Lower lobe of right lung (tissue), 2 donors: ENCODE data around the gene SNED1. TPM values are rescaled to one million over a fixed set of nuclear protein-coding genes. Genes with fewer than 3 reads are reported as not detected.

ENCODE experiments used
- ATAC-seq, 2 donors: fragments of 200-7000 bp; cut with Tn5 transposase; one replicate each; pipeline ENCODE4 v1.9.1; 2020 to 2022; ENCODE audit warnings: mild to moderate bottlenecking in 2 of 2, moderate library complexity in 2 of 2
- DNase-seq: peaks from one replicate; pipeline ENCODE4 v3.0.0-alpha.2; 2020
- H3K27ac ChIP-seq: fragments of 200-600 bp; one replicate; pipeline ENCODE4 v1.8.0; 2022
- H3K27me3 ChIP-seq: fragments of 200-600 bp; one replicate; pipeline ENCODE4 v1.8.0; 2022; ENCODE audit warnings: low read depth
- H3K36me3 ChIP-seq: fragments of 200-600 bp; one replicate; pipeline ENCODE4 v1.8.0; 2022; ENCODE audit warnings: mild to moderate bottlenecking
- H3K4me1 ChIP-seq: fragments of 200-600 bp; one replicate; pipeline ENCODE4 v1.8.0; 2022
- H3K4me3 ChIP-seq: fragments of 200-600 bp; one replicate; pipeline ENCODE4 v1.8.0; 2022; ENCODE audit warnings: mild to moderate bottlenecking
- H3K9me3 ChIP-seq: fragments of 200-600 bp; one replicate; pipeline ENCODE4 v1.8.0; 2022
- intact Hi-C: fragments of 100-400 bp; cut with DNase I; formaldehyde crosslinking; loops from one replicate; pipeline ENCODE4 v1.11.0; 2022
- total RNA-seq: library from RNA; stranded (reverse); fragmentation: NEBNext Ultra II Directional; extraction: Animal tissue kit (Norgen Biotek cat#: 25700); gene quantifications from one replicate; pipeline ENCODE4 v1.2.1, GENCODE V29; 2021
- TF ChIP-seq, protein P1 (sequence below): fragments of 200-600 bp; IDR thresholded peaks from one replicate; pipeline ENCODE4 v1.8.0; 2022; ENCODE audit warnings: antibody characterized with exemption, mild to moderate bottlenecking
- donor health status: DM: no; HTN: yes; CAD: no; lungs with severe emphysema.

Gene SNED1
- total RNA-seq, 1 donor from 2014 or later, result 36.2 TPM

- Histone ChIP-seq H3K9me3 (no peaks in the 10 kb centered on the region), H3K4me1 (peaks cover 7% of the 10 kb centered on the region), H3K36me3 (peaks cover 50% of the 10 kb centered on the region), H3K27me3 (no peaks in the 10 kb centered on the region), H3K4me3 (no peak overlapping the region), H3K27ac (no peak overlapping the region)
- ATAC-seq, result no peak
- TF ChIP-seq, protein P1, sequence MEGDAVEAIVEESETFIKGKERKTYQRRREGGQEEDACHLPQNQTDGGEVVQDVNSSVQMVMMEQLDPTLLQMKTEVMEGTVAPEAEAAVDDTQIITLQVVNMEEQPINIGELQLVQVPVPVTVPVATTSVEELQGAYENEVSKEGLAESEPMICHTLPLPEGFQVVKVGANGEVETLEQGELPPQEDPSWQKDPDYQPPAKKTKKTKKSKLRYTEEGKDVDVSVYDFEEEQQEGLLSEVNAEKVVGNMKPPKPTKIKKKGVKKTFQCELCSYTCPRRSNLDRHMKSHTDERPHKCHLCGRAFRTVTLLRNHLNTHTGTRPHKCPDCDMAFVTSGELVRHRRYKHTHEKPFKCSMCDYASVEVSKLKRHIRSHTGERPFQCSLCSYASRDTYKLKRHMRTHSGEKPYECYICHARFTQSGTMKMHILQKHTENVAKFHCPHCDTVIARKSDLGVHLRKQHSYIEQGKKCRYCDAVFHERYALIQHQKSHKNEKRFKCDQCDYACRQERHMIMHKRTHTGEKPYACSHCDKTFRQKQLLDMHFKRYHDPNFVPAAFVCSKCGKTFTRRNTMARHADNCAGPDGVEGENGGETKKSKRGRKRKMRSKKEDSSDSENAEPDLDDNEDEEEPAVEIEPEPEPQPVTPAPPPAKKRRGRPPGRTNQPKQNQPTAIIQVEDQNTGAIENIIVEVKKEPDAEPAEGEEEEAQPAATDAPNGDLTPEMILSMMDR, result no peak
- intact Hi-C loops, result no loop called here
- no peak for DNase-seq
These were observed 66.5 kb downstream of the SNED1 start for GRCh38 chr2:241064802-241065354.

DNA sequence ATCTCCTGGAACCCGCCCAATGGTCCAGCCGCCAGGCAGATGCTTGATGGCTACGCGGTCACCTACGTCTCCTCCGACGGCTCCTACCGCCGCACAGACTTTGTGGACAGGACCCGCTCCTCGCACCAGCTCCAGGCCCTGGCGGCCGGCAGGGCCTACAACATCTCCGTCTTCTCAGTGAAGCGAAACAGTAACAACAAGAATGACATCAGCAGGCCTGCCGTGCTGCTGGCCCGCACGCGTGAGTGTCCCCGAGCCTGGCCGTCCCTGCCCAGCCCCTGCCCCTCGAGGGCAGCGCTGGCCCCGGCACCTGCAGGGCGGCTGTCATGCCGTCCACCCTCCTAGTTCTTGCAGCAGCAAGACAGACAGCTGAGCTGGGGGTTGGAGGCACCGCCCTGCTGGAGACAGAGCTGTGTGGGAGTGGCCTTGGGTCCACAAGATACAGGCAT lies 67.0 kb downstream of the SNED1 start:
- ATAC-seq (no peak), DNase-seq (no peak)
- H3K4me3 ChIP-seq, result no peak overlapping the region
- intact Hi-C loops, result no loop called here
- H3K9me3 ChIP-seq, result no peaks in the 10 kb centered on the region
- peaks cover 55% of the 10 kb centered on the region for H3K36me3 ChIP-seq
- peaks cover 7% of the 10 kb centered on the region for H3K4me1 ChIP-seq
- H3K27ac ChIP-seq, result no peak overlapping the region
- TF ChIP-seq, protein P1, result no peak
- H3K27me3 ChIP-seq, result no peaks in the 10 kb centered on the region

- no peak overlapping the region for H3K27ac ChIP-seq
- H3K27me3 ChIP-seq, result no peaks in the 10 kb centered on the region
- DNase-seq, result no peak
- peaks cover 65% of the 10 kb centered on the region for H3K36me3 ChIP-seq
- intact Hi-C loops, result no loop called here
- ATAC-seq, result no peak
- no peak overlapping the region for H3K4me3 ChIP-seq
- H3K4me1 ChIP-seq, result no peaks in the 10 kb centered on the region
- TF ChIP-seq, protein P1, result no peak
- H3K9me3 ChIP-seq, result no peaks in the 10 kb centered on the region
These were observed 67.9 kb downstream of the SNED1 start for GRCh38 chr2:241066171-241066892.

DNA sequence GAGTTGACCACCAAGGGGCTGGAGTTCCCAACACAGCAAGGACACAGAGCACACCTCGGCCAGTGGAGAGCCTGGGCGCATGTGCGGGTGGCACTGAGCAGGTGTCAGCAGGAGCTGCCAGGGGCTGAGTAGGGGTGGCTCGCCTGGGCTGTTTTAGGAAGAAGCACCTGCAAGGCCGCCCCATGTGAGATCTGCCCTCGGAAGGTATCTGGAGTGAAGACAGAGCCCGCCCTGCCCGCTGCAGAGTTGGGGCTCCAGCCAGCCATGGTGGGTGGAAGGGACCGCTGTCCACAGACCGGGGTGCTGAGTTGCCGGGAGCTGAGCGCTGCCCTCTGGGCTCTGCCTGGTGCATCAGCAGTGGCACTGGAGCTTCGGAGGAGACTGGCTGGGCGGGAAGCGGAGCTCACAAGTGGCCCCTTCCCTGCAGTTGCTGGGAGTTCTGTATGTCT lies 68.5 kb downstream of the SNED1 start:
- intact Hi-C loops, result no loop called here
- TF ChIP-seq, protein P1, result no peak
- H3K27me3 ChIP-seq, result no peaks in the 10 kb centered on the region
- H3K36me3 ChIP-seq, result peaks cover 70% of the 10 kb centered on the region
- no peak overlapping the region for H3K4me3 ChIP-seq
- H3K27ac ChIP-seq, result no peak overlapping the region
- no peaks in the 10 kb centered on the region for H3K9me3 ChIP-seq
- H3K4me1 ChIP-seq, result no peaks in the 10 kb centered on the region
- no peak for ATAC-seq
- no peak for DNase-seq

- no peaks in the 10 kb centered on the region for H3K27me3 ChIP-seq
- intact Hi-C loops, result no loop called here
- no peak overlapping the region for H3K27ac ChIP-seq
- H3K4me3 ChIP-seq, result no peak overlapping the region
- peaks cover 77% of the 10 kb centered on the region for H3K36me3 ChIP-seq
- H3K9me3 ChIP-seq, result no peaks in the 10 kb centered on the region
- no peak for DNase-seq
- no peaks in the 10 kb centered on the region for H3K4me1 ChIP-seq
- no peak for ATAC-seq
- TF ChIP-seq, protein P1, result no peak
These were observed 69.2 kb downstream of the SNED1 start for GRCh38 chr2:241067501-241068135.
